Fibroblast of lung (primary cell): ENCODE measurements around the gene CRTC1. TPM values are rescaled to one million over a fixed set of nuclear protein-coding genes. Genes with fewer than 3 reads are reported as not detected.

Experiments used
- DNase-seq, 2 donors: peaks; one replicate each; pipeline versions ENCODE4 v3.0.0 to v3.0.0-alpha.2; 2010; ENCODE audit warnings: low read depth in 2 of 2
- H2AFZ ChIP-seq: 2 replicates; pipeline ENCODE4 v1.5.1; 2012; ENCODE audit warnings: low read length, control low read depth, inconsistent platforms
- H3K27ac ChIP-seq: 2 replicates; pipeline ENCODE4 v1.5.1; 2011; ENCODE audit warnings: low read length, control low read depth; ENCODE audit not compliant: insufficient read depth
- H3K27me3 ChIP-seq: 2 replicates; pipeline ENCODE4 v1.5.1; 2011; ENCODE audit warnings: mild to moderate bottlenecking, low read length; ENCODE audit not compliant: control insufficient read depth, insufficient read depth
- H3K36me3 ChIP-seq: 2 replicates; pipeline ENCODE4 v1.5.1; 2011; ENCODE audit warnings: low read length; ENCODE audit not compliant: control insufficient read depth, insufficient read depth
- H3K4me1 ChIP-seq: 2 replicates; pipeline ENCODE4 v1.5.1; 2011; ENCODE audit warnings: low read length; ENCODE audit not compliant: control insufficient read depth, insufficient read depth; ENCODE audit errors: extremely low read depth
- H3K4me2 ChIP-seq: 2 replicates; pipeline ENCODE4 v1.5.1; 2011; ENCODE audit warnings: low read length, control low read depth; ENCODE audit not compliant: insufficient read depth; ENCODE audit errors: extremely low read depth
- H3K4me3 ChIP-seq, 4 experiments: fragments of 200-600 bp in 1 of 4; sonication (generic) in 1 of 4; replicated peaks in 1 of 4; 2 replicates each; pipeline ENCODE4 v1.5.1; 2011 to 2016; ENCODE audit warnings: low read length in 4 of 4, low read depth in 3 of 4, mild to moderate bottlenecking in 3 of 4, control low read depth in 2 of 4, inconsistent platforms in 1 of 4, mixed read lengths in 1 of 4; ENCODE audit not compliant: insufficient read depth in 1 of 4; ENCODE audit errors: control extremely low read depth in 1 of 4
- H3K79me2 ChIP-seq: 2 replicates; pipeline ENCODE4 v1.5.1; 2012; ENCODE audit warnings: mild to moderate bottlenecking, low read length, inconsistent platforms; ENCODE audit not compliant: control insufficient read depth, insufficient read depth
- H3K9ac ChIP-seq: 2 replicates; pipeline ENCODE4 v1.5.1; 2011; ENCODE audit warnings: mild to moderate bottlenecking, low read length, control low read depth; ENCODE audit not compliant: insufficient read depth
- H3K9me3 ChIP-seq: 2 replicates; pipeline ENCODE4 v1.5.1; 2012; ENCODE audit warnings: low read depth, low read length; ENCODE audit not compliant: control insufficient read depth, insufficient read depth
- H4K20me1 ChIP-seq: 2 replicates; pipeline ENCODE4 v1.5.1; 2011; ENCODE audit warnings: low read length; ENCODE audit not compliant: control insufficient read depth, insufficient read depth; ENCODE audit errors: extremely low read depth
- EZH2 ChIP-seq: IDR thresholded peaks from 2 replicates; pipeline ENCODE4 v1.5.1; 2012; ENCODE audit warnings: low read length, control low read depth, mild to moderate bottlenecking; ENCODE audit errors: missing control alignments
- polyA plus RNA-seq, 2 donors: library from polyadenylated mRNA; depleted of rRNA in 1 of 2; stranded (reverse) in 1 of 2; unstranded in 1 of 2; fragments of >200 nt; gene quantifications; 2 replicates each; pipeline ENCODE4 v1.2.1, GENCODE V29; 2011 to 2012; ENCODE audit warnings: missing spikeins in 1 of 2
- total RNA-seq: library from RNA; depleted of rRNA; stranded (reverse); fragments of >200 nt; gene quantifications from 2 replicates; pipeline ENCODE4 v1.2.1, GENCODE V29; 2014
- TF ChIP-seq, protein P1 (sequence below), 2 donors: IDR thresholded peaks in 1 of 2; conservative IDR thresholded peaks in 1 of 2; 1 replicate in 1 of 2; 2 replicates in 1 of 2; pipeline ENCODE4 v1.5.1; 2011 to 2012; ENCODE audit warnings: low read length in 2 of 2, control low read depth in 1 of 2, inconsistent platforms in 1 of 2, low read depth in 1 of 2, mild to moderate bottlenecking in 1 of 2

Gene CRTC1
- total and polyA plus RNA-seq, 2 donors (not counting 1 experiment from before 2014, with no cell fraction given): 1.2 to 2.0 TPM

DNA sequence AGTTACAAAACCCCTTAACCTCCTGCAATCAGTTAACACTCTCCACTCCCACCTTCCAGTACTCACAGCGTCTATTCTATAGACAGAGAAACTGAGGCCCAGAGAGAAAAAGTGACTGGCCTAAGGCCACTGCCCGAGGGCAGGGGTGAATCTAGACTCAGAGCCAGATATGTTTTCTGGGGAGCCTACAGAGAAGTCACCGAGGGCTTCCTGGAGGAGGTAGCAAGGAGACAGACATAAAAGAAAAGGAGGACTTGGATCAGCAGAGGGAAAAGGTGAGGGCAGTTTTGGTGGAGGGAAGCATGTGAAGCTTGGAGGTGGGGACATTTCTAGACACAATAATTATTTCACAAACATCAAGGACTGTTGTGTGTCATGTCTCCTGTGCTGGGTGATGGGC, 109.2 kb downstream of the CRTC1 start:
- H3K9ac ChIP-seq: no peak overlapping the region
- H3K27ac ChIP-seq: no peak overlapping the region
- H2AFZ ChIP-seq: no peak overlapping the region
- no peaks in the 10 kb centered on the region for H4K20me1 ChIP-seq
- no peaks in the 10 kb centered on the region for H3K9me3 ChIP-seq
- no peak overlapping the region for H3K4me3 ChIP-seq
- no peaks in the 10 kb centered on the region for H3K4me1 ChIP-seq
- no peak for DNase-seq
- H3K79me2 ChIP-seq: no peaks in the 10 kb centered on the region
- peaks cover 47% of the 10 kb centered on the region for H3K27me3 ChIP-seq
- no peak overlapping the region for H3K4me2 ChIP-seq
- TF ChIP-seq, protein P1, sequence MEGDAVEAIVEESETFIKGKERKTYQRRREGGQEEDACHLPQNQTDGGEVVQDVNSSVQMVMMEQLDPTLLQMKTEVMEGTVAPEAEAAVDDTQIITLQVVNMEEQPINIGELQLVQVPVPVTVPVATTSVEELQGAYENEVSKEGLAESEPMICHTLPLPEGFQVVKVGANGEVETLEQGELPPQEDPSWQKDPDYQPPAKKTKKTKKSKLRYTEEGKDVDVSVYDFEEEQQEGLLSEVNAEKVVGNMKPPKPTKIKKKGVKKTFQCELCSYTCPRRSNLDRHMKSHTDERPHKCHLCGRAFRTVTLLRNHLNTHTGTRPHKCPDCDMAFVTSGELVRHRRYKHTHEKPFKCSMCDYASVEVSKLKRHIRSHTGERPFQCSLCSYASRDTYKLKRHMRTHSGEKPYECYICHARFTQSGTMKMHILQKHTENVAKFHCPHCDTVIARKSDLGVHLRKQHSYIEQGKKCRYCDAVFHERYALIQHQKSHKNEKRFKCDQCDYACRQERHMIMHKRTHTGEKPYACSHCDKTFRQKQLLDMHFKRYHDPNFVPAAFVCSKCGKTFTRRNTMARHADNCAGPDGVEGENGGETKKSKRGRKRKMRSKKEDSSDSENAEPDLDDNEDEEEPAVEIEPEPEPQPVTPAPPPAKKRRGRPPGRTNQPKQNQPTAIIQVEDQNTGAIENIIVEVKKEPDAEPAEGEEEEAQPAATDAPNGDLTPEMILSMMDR (conservative IDR thresholded peaks at IDR 0.05 in 1 of 2, IDR thresholded peaks at IDR 0.05 in 1 of 2; ENCODE audit: low read depth in 1 of 2, low read length in 2 of 2): no peak
- no peak for TF ChIP-seq EZH2
- no peaks in the 10 kb centered on the region for H3K36me3 ChIP-seq

DNA sequence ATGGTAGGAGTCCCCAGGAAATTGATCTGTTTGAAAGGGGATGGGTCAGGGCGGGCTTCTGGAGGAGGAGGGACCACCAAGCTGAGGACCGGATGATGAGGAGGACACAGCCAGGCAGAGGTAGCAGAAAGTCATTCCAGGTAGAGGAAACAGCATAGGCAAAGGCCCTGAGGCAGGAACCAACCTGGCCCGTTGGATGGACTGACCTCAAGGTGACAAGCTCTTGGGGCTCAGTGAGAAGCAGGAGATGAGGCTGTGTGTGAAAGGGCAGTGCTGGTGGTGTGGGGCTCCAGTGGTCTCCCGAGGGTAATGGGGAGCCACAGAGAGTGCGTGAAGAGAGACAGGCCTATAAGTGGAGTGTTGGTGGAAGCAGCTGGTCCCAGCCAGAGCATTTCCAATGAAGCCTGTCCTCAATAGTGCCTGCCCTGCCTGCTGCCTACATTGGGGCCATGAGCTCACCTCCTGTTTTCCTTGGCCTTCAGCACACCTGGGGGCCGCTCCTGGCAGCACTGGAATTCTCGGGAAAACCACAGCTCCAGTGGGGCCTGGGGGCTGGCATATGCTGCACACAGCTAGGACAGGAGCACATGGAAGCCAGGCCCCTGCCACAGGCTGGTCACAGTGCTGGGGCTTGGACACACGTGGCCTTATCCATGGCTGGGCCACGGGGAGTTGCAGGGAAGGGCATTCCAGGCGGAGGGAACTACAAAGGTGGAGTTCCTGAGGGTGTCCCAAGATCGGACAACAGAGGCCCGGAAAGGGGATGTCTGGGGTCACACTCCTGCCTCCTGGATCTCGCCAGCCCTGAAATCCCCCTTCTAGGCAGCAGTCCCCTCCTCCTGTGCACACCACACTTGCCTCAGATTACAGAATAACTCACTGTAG, 109.9 kb downstream of the CRTC1 start:
- Histone ChIP-seq H3K9ac (no peak overlapping the region), H2AFZ (no peak overlapping the region), H3K4me3 (no peak overlapping the region), H3K79me2 (no peaks in the 10 kb centered on the region), H3K9me3 (no peaks in the 10 kb centered on the region), H4K20me1 (no peaks in the 10 kb centered on the region), H3K4me2 (no peak overlapping the region), H3K4me1 (no peaks in the 10 kb centered on the region), H3K27me3 (peaks cover 42% of the 10 kb centered on the region), H3K27ac (no peak overlapping the region), H3K36me3 (no peaks in the 10 kb centered on the region)
- DNase-seq: no peak
- TF ChIP-seq, protein P1 (conservative IDR thresholded peaks at IDR 0.05 in 1 of 2, IDR thresholded peaks at IDR 0.05 in 1 of 2; ENCODE audit: low read depth in 1 of 2, low read length in 2 of 2): no peak
- TF ChIP-seq EZH2: no peak

DNA sequence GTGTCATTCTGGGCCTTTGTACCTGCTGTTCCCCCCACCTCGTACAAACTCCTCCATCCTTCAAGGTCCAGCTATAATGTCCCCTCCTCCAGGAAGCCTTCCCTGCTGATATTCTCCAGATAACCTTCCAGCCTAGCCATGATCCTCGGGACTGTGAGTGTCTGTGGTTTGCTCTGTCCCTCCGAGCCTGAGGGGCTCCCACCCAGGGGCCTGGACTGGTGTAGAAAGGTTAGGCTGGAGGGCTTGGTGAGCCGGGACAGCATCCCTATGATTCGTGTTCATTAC, 110.5 kb downstream of the CRTC1 start:
- peaks cover 38% of the 10 kb centered on the region for H3K27me3 ChIP-seq
- no peaks in the 10 kb centered on the region for H3K9me3 ChIP-seq

More for the DNA sequence above, 110.5 kb downstream of the CRTC1 start:
- H2AFZ ChIP-seq: no peak overlapping the region
- no peak overlapping the region for H3K4me2 ChIP-seq
- no peak overlapping the region for H3K27ac ChIP-seq
- no peak for DNase-seq
- no peak overlapping the region for H3K4me3 ChIP-seq
- no peaks in the 10 kb centered on the region for H3K36me3 ChIP-seq
- TF ChIP-seq, protein P1 (conservative IDR thresholded peaks at IDR 0.05 in 1 of 2, IDR thresholded peaks at IDR 0.05 in 1 of 2; ENCODE audit: low read depth in 1 of 2, low read length in 2 of 2): no peak
- no peak for TF ChIP-seq EZH2
- H4K20me1 ChIP-seq: no peaks in the 10 kb centered on the region
- H3K9ac ChIP-seq: no peak overlapping the region
- no peaks in the 10 kb centered on the region for H3K79me2 ChIP-seq
- H3K4me1 ChIP-seq: no peaks in the 10 kb centered on the region
